Suppressor macrophage treated with lipopolysaccharide for 4 hours (primary cell): ENCODE measurements around the gene STK4.

Source experiments
- DNase-seq: peaks from one replicate; pipeline ENCODE4 v3.0.0-alpha.2; 2020

The STK4 gene

GRCh38 chr20:45091366-45091765 lies 125.1 kb downstream of the STK4 start:
- DNase-seq, result no peak

GRCh38 chr20:45092898-45093297 lies 126.6 kb downstream of the STK4 start:
- no peak for DNase-seq

- DNase-seq, result no peak
Measured at GRCh38 chr20:45094201-45094600, 127.9 kb downstream of the STK4 start.

GRCh38 chr20:45094864-45095574 lies 128.7 kb downstream of the STK4 start:
- DNase-seq, result no peak

- DNase-seq, result peak; percentile 69
Measured at GRCh38 chr20:45095805-45096238, 129.5 kb downstream of the STK4 start.

GRCh38 chr20:45096781-45097180 lies 130.5 kb downstream of the STK4 start:
- DNase-seq, result no peak

- peak; percentile 69 for DNase-seq
Measured at GRCh38 chr20:45097485-45098102, 131.3 kb downstream of the STK4 start.

- peak; percentile 21 for DNase-seq
Measured at GRCh38 chr20:45098103-45098773, 131.9 kb downstream of the STK4 start.

GRCh38 chr20:45100563-45101245 lies 134.4 kb downstream of the STK4 start, which contains the start of gene KCNS1:
Gene KCNS1 (minus strand): TSS chr20:45101127. CDS start chr20:45099236, 1,891 bp downstream.
- no peak for DNase-seq

GRCh38 chr20:45101333-45101850 lies 135.1 kb downstream of the STK4 start:
- DNase-seq, result no peak

- no peak for DNase-seq
Measured at GRCh38 chr20:45103072-45103471, 136.8 kb downstream of the STK4 start.

- no peak for DNase-seq
Measured at GRCh38 chr20:45104786-45105185, 138.5 kb downstream of the STK4 start.

GRCh38 chr20:45105317-45105716 lies 139.0 kb downstream of the STK4 start:
- DNase-seq, result no peak

GRCh38 chr20:45109634-45110033 lies 143.3 kb downstream of the STK4 start:
- no peak for DNase-seq

GRCh38 chr20:45110301-45110700 lies 144.0 kb downstream of the STK4 start:
- DNase-seq, result no peak

- DNase-seq, result no peak
Measured at GRCh38 chr20:45111285-45111684, 145.0 kb downstream of the STK4 start.

- peak; percentile 34 for DNase-seq
Measured at GRCh38 chr20:45111799-45112471, 145.6 kb downstream of the STK4 start.

- DNase-seq, result no peak
Measured at GRCh38 chr20:45112754-45113153, 146.4 kb downstream of the STK4 start.

- no peak for DNase-seq
Measured at GRCh38 chr20:45113865-45114264, 147.6 kb downstream of the STK4 start.

- DNase-seq, result no peak
Measured at GRCh38 chr20:45114465-45115385, 148.4 kb downstream of the STK4 start, which contains the start of gene WFDC5. Gene WFDC5 (minus strand): TSS chr20:45115174. CDS start chr20:45115083, 91 bp downstream.

GRCh38 chr20:45115386-45115774 lies 149.1 kb downstream of the STK4 start:
- DNase-seq, result no peak
